Erythroblast (primary cell): ENCODE results near the gene CALCB.

Experiments
- DNase-seq, 2 experiments: peaks; one replicate each; lab custom pipeline; 2025; lab: John Stamatoyannopoulos, UW
- GATA1 ChIP-seq: IDR thresholded peaks from 2 replicates; pipeline ENCODE4 v1.6.1; 2011; ENCODE audit warnings: low read depth, mild to moderate bottlenecking, control low read depth, low read length, moderate library complexity
- POLR2A ChIP-seq: IDR thresholded peaks from 2 replicates; pipeline ENCODE4 v1.6.1; 2011; ENCODE audit warnings: mild to moderate bottlenecking, low read length

The CALCB gene

DNA sequence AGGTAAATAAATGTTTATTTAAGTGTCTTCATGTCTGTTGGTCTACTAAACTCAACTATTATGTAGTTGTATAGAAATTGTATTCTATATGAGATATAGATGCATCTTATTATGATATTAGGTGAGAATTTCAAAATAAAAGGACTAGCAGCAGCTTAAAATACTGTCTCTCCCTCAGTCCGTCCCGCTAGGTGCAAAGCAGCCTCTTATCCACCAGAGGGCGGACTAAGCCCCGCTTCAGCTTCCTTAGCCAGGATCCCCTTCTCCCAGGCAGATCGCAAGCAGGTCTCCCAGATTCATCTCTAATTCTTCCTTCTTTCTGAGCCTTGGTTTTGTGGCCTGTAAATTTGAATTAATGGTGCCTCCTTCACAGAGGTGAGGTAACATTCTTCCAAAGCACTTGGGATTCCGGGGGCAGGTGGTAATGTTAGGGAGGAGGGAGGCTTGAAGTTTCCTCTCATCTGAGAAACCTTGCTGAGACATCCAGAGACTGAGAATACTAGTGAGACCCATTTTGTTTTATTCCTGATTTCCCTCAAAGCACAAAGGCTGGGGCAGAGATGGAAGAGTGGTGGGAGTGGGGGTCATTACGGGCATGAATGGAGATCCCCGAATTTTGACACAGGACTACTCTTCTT, 27.8 kb downstream of the CALCB start:
- TF ChIP-seq POLR2A (no peak), GATA1 (no peak)
- DNase-seq, result peak; percentile 22 to 58

DNA sequence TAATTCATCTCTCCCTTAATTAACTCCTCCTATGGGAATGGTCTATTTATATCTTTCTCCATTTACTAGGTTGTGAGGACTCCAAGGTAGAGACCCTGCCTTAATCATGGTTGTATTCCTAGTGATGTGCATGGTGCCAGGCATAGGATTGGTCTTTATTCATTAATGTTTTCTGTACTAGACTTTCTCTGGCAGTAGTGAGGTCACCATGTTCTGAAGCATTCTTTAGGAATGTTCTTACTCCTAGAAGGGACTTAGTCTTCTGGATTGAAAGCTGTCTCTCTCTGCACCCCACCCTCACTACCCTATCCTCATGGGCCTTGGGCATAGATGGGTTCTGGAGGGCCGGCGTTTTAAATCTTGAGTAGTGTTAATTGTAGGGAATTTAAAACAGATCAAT, 30.8 kb downstream of the CALCB start:
- TF ChIP-seq POLR2A, result no peak
- TF ChIP-seq GATA1, result no peak
- DNase-seq, result no peak

DNA sequence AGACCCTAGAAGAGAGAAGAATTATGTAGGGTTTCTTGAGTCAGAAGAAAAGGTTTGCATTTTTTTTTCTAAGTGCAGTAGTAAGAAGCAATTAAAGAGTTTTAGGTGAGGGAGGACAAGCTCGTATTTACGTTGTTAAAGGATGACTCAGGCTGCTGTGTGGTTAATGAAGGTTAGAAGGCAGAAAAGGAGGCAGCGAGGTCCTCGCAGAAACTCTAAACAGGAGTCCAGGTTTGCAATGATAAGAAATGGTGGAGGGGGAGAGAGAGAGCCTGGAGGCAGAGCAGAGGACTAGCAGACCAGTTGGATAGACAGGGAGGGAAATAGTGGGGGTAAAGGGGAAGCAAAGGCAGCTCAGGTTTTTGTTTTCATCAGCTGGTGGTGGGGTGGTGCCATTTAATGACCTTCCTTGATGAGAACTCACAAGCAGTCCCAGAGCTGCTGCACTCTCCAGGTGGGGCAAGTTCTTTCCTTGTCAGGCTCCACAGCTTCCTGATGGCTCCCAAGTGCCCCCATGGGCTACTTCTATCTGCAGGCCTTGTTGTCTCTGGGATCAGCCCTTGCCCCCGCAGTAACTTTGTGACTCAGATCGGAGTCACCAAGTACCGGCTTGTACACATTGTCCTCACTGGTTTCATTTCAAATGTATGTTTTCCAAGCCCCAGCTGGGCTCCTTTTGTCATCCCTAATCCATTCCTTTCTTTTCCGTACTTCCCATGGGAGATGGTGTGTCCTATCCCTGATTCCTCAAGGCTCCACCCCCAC, 33.0 kb downstream of the CALCB start:
- TF ChIP-seq POLR2A (no peak), GATA1 (no peak)
- DNase-seq, result no peak

DNA sequence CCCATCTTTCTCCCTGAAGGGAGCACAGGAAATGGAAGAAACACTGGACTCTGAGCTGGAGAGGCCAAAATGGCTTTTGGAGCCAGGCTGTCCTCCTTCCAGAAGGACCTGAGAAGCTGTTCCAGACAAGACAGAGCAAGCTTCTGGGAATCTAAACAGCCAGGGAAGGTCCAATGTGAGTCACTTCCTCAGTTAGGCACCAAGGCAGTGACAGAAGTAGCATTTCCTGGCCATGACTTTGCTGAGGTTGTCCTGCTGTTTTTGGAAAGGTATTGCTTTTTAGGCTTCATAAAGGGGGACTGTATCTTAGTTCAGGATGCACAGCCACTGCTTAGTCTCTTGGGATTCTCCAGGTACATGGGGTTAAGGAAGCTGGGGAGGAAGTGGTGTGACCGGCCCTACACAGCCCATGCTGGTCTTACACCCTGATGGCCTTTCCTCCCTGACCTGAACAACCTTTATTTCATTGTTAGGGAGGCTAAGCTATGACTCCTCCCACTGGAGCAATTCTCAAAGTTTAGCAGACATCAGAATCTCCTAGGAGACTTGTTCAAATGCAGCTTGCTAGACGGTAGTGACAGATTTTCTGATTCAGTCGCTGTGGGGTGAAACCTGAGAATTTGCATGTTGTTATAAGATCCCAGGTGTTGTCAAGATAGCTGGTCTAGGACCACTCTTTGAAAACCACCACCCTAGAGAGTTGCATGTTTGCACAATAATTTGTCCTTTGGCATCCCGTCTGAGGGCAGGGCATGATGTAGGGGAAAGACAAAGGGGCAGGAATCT, 34.5 kb downstream of the CALCB start:
- TF ChIP-seq GATA1 (no peak), POLR2A (no peak)
- DNase-seq, result no peak

DNA sequence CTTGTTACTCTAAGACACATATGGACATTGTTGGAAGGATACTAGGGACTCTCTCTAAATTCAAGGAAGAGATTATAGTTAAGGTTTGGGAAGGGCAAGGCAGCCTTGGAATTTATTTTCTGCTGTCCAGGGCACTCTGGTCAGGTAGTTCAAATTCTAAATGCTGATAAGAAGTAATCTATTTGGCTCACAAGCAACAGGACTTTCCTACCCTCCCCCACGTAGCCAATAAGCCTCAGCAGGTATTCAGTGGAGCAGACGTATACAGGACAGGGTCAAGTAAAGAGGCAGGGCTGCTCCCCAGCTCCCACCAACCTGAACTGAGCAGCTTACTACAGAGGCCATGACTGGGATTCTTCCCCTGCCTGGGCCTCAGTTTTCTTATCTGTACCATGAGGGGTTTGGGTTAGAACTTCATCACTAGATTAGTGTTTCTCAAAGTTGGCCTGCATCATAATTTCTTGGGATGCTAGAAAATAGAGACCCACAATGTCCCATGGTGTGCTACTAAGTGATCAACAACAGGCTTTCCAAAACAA, 35.3 kb downstream of the CALCB start:
- DNase-seq, result no peak
- TF ChIP-seq GATA1 (no peak), POLR2A (no peak)

DNA sequence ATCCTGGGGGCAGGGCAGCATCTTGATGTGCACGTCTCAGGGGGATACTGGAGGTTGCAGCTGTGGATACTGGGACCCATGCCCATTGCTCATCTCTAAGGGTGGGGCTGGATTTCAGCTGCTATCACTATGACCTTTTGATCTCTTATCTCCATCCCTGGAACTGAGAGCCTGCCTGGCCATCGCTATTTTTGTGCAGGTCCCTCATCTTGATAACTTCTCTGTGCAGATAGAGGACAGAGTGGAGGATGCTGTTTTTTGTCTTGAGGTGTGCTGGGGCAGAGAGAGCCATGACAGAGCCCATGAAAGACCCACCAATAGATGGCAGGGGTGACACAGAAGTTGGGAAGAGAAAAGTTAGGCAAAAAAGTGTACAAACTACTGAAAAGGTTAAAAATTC, 36.2 kb downstream of the CALCB start:
- DNase-seq, result no peak
- no peak for TF ChIP-seq POLR2A
- no peak for TF ChIP-seq GATA1

DNA sequence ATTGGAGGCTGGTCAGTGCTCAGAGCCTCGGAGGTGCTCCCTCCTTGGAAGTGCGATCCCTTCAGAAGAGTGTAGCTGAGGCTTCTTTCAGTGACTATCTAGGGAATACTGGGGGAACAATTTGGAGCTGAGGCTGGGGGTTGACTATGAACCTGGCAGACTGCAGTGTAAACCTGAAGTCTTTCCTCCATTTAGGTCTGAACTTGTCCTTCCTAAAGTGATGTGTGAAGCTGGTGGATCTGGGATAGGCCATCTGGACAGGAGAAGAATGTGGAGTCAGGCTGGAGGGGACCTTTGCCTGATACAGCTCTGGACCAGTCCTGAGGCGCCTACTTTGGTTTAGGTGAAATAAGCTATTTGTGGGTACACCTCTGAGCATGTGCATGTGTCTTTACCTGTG, 37.8 kb downstream of the CALCB start:
- no peak for DNase-seq
- TF ChIP-seq POLR2A (no peak), GATA1 (no peak)

DNA sequence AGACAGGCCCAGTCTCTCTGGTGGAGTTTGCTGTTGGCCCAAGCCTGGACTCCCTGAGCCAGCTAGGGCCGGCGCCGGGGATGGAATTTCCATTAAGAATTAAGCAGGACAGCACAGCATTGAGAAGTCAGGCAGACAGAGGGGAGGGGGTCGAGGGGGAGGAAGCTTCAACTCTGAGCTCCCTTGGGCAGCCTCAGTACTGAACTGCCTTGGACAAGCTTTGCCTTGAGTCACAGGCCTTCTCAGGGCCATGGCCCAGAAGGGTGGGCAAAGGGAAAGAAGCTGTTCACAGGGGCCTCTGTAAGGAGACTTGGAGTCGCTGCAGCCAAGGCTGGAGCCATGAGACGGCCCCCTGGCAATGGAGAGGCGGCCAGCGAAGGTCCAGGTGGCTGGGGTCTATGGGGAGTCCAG, 38.7 kb downstream of the CALCB start:
- TF ChIP-seq POLR2A, result no peak
- no peak for TF ChIP-seq GATA1

DNA sequence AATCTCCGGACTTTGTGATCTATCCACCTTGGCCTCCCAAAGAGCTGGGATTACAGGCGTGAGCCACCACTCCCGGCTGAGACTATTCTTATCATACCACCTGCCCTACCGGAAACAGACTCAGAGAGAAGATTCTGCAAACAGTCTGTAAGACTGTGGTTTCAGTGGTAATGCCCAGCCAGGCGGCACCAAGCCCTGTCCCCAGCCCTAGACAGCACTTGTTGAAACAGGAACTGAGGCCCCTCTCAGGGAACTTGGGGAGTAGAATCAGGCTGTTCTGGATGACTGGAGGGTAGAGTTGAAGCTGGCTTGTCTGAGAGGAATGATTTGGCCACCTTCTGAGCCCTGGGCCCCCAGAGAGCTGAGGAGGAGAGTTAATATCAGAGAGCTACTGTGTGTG, 40.0 kb downstream of the CALCB start:
- no peak for DNase-seq
- TF ChIP-seq POLR2A, result no peak
- no peak for TF ChIP-seq GATA1

More for the DNA sequence above, 38.7 kb downstream of the CALCB start:
- DNase-seq, result no peak

DNA sequence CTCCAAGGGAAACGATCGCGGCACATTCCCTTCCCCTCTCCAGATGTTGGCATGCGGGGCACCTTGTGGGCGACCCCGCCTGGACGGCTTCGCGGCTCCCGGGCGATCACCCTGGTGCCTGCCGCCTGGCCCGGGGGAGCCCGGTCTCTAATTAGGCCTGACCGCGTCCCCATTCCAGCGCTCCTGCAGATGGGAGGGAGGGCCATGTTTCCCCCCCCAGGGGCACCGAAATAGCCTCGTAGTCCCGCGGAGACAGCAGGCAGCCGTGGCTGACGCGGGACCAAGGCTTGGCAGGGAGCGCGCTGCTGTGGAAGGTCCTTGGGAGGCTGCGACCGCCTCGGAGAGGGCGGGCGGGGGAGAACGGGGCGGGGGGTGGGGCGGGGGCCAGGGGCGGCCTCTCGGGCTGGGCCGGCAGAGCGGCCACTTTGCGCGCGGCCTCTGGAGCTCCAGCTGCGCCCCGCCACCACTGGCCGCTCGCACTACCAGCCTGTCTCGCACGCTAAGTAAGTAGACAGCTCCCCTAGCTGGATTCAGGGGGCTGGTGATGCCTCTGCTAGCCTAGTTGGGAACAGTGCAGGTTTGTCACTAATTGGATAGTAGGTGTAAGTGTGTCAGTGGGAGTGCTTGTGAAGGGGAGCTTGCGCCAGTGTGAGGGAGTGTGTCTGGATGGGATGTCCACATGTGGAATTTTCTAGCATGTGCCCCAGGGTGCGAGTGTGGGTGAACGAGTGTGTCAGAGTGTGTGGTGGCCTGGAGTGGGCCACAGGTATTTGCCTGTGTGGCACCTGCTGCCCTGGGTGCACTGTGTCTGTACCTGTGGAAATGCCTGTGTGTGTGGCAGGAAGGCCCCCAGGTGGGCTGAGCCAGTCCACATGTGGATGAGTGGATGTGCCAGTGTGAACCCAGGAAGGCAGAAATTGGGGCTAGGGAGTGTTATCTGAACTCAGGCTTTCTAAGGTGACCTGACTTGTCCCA, 41.4 kb downstream of the CALCB start, which contains the start of gene INSC:
TSS of gene INSC (plus strand) at position 423 of the 975 bp plus-strand sequence. CDS start 34,252 bp downstream, outside the sequence.
- TF ChIP-seq POLR2A (no peak), GATA1 (no peak)
- no peak for DNase-seq

DNA sequence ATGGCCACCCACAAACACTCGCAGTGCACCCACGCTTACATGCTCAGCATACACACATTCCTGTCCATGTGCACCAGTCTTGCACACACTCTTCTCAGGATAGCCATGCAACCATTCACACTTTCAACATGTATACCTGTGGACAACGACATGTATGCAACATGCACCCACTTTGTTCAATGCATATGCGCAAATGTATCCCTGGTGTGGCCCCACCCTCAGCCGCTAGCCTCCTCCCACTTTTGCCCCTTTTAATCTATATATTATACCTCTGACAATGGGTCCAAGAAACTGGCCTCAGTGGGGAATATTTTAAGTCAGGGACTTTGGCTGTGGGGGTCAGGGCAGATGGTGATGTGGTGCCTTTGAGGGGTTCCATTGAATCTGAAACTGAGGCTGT, 42.3 kb downstream of the CALCB start:
- DNase-seq, result no peak
- TF ChIP-seq GATA1 (no peak), POLR2A (no peak)

DNA sequence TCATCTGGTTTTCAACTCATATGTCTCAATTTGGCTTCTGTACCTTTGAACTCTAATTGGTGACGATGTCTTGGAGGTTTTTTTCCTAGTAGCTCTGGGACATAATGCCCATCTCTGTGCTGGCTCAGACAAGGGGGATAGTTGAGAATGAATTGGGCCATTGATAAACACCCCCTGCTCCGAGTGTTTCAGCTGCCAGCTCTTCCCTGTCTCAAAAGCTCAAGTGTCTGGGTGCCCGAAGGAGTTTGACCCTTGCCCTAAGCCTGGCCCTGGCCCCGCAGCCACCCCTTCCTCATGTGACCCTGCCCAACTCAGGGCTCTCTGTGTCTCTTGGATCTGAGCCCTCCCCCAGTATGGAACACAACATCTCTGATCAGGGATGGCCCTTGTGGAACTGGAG, 44.4 kb downstream of the CALCB start:
- TF ChIP-seq GATA1 (no peak), POLR2A (no peak)
- DNase-seq, result no peak
